ENCODE results near the gene PTGFRN.

The PTGFRN gene

DNA sequence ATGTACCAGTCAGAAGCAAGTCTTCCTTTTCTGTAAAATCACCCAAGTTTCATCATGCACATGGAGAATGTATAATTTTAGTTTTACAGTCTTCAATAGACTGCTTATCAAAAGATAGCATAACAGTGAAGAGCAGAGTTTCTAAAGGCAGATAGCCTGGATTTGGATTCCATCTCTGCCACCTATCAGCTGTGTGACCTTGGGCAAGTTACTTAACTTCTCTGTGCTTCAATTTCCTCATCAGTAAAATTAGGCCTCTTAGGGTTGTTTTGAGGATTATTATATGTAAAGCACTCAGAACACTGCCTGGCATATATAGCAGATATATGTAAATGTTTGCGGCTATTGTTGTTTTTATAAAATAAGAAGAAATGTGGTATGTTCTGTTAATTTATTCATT is 38.9 kb downstream of the PTGFRN start:
- in situ Hi-C loops (cut with MboI; ENCODE audit: low sequenced_read_pairs), result no loop called here
- no peaks in the 10 kb centered on the region for H3K27me3 ChIP-seq (ENCODE audit: low read depth)
- no peak overlapping the region for H3K4me3 ChIP-seq
- peaks cover 23% of the 10 kb centered on the region for H3K36me3 ChIP-seq (replicated peaks)
- DNase-seq (ENCODE audit: low spot score in 2 of 2), result no peak
- peaks cover 58% of the 10 kb centered on the region for H3K4me1 ChIP-seq
- no peaks in the 10 kb centered on the region for H3K9me3 ChIP-seq

DNA sequence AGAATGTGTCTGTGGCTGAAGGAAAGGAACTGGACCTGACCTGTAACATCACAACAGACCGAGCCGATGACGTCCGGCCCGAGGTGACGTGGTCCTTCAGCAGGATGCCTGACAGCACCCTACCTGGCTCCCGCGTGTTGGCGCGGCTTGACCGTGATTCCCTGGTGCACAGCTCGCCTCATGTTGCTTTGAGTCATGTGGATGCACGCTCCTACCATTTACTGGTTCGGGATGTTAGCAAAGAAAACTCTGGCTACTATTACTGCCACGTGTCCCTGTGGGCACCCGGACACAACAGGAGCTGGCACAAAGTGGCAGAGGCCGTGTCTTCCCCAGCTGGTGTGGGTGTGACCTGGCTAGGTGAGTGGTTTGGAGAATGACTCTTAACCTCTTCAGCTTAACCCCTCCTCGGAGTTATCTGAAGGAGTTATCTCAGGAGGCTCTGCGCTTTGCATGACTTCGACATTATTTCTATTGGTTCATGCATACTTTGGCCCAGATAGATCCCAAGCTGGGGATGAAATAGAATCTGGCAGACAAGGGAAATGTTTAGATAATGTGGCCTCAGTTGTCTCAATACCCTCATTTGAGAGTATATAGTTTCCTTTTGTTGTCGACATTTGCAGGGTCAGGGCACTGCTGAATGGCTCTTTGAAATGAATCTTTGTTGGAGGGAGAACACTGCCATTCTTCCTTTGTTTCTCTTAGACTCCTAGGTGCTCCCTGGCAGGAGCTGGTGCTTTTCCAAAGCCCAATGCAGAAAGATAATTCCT is 39.7 kb downstream of the PTGFRN start:
- H3K4me3 ChIP-seq, result no peak overlapping the region
- DNase-seq (ENCODE audit: low spot score in 2 of 2), result peak; percentile 48 to 92
- in situ Hi-C loops (cut with MboI; ENCODE audit: low sequenced_read_pairs), result no loop called here

DNA sequence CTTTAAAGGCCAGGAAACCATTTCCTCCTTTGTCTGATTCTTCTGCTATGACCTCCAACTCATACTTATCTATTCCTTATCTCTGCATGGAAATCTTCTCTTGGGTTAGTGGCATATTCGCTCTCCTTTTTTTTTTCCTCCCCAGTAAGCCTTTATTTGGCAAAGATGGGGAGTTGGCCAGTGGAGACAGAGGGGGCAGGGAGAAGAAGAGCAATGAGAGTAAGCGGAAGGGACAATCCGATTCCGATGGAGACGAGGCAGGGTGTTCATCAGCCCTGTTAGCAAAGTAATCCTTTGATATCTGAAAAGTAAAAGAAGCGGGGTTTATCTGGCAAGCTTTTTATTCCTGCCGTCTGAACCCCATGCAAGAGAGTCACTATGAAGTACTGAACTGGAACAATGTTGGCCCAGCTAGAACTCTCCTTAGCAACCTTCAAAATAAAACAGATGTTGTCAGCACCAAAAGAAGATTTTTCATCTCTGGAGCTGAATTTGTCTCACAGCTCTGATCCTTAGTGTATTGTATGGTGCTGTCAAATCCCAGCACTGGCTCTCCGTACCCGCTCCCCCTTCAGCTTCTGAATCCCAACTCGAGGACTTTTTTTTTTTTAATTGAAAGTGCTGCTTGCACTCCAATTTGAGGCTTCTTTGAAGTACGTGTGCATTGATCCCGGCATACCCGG is 40.9 kb downstream of the PTGFRN start:
- no peaks in the 10 kb centered on the region for H3K9me3 ChIP-seq
- no peak overlapping the region for H3K4me3 ChIP-seq
- H3K4me1 ChIP-seq, result peaks cover 73% of the 10 kb centered on the region
- in situ Hi-C loops (cut with MboI; ENCODE audit: low sequenced_read_pairs), result no loop called here
- DNase-seq (ENCODE audit: low spot score in 2 of 2), result no peak
- H3K36me3 ChIP-seq (replicated peaks), result peaks cover 21% of the 10 kb centered on the region
- no peaks in the 10 kb centered on the region for H3K27me3 ChIP-seq (ENCODE audit: low read depth)

More for the DNA sequence above, 39.7 kb downstream of the PTGFRN start:
- Histone ChIP-seq H3K27me3 (ENCODE audit: low read depth) (no peaks in the 10 kb centered on the region), H3K36me3 (replicated peaks) (peaks cover 22% of the 10 kb centered on the region), H3K4me1 (peaks cover 65% of the 10 kb centered on the region), H3K9me3 (no peaks in the 10 kb centered on the region)

DNA sequence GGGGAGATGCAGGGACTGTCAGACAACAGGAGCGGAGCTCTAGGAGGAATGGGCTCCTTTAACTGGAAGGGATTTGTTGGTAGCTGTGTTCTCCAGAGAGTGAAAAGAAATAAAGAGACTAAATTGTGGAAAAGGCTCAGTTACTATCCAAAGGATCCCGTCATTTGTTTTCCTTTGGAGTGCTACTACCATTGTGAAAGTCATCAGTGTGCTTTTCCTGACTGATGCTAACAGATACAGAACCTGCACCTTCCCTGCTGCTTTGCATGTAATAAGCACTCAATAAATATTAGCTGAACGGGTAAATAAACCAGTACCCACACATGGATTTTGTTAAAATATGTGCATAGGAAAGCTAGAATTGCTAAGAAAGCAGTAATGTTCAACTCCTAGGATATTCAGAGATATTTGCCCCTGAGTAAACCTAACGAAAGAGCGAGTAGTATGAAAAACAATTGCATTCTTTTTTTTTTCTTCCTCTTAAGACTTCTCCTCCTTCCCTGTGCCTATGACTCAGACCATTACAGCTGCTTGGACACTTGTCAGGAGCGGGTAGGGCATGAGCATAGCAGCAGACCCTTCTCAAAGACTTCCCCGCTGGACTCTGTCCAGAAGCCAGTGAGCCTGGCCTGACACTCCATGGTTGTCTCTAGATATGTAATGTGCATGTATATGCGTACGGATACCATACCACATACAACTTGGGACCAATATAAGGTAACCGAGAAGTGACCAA is 41.7 kb downstream of the PTGFRN start:
- Histone ChIP-seq H3K9me3 (no peaks in the 10 kb centered on the region), H3K4me3 (no peak overlapping the region), H3K4me1 (peaks cover 73% of the 10 kb centered on the region), H3K36me3 (replicated peaks) (peaks cover 14% of the 10 kb centered on the region), H3K27me3 (ENCODE audit: low read depth) (no peaks in the 10 kb centered on the region)
- DNase-seq (ENCODE audit: low spot score in 2 of 2), result no peak
- in situ Hi-C loops (cut with MboI; ENCODE audit: low sequenced_read_pairs), result no loop called here

DNA sequence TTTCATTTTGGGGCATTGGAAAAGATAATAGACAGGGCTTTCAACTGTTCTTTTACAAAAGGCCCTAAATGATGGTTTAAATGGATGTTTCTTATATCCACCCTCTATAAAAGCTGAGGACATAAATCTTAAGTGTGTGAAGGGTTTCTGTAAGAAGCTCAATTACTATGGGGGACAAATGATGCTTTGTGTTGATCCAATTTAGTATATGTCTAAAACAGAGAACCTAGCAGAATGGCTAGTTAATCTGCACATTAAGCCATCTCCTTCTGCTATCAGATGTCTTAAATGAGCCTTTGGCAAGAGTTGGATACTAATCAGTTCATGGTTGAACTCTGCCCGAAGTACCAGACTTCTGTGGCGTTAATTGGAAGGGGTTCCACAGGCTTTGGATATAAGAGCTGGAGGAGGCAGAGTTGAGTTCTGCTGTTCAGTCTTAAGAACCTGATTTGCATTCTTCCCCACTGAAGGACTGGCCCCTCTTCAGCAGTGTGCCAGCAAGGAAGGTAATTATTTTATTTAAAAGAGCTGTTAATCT is 43.1 kb downstream of the PTGFRN start:
- peak; percentile 47 to 85 for DNase-seq (ENCODE audit: low spot score in 2 of 2)
- no peaks in the 10 kb centered on the region for H3K9me3 ChIP-seq
- peaks cover 8% of the 10 kb centered on the region for H3K36me3 ChIP-seq (replicated peaks)
- H3K4me1 ChIP-seq, result peaks cover 61% of the 10 kb centered on the region
- in situ Hi-C loops (cut with MboI; ENCODE audit: low sequenced_read_pairs), result no loop called here
- no peak overlapping the region for H3K4me3 ChIP-seq
- H3K27me3 ChIP-seq (ENCODE audit: low read depth), result no peaks in the 10 kb centered on the region

DNA sequence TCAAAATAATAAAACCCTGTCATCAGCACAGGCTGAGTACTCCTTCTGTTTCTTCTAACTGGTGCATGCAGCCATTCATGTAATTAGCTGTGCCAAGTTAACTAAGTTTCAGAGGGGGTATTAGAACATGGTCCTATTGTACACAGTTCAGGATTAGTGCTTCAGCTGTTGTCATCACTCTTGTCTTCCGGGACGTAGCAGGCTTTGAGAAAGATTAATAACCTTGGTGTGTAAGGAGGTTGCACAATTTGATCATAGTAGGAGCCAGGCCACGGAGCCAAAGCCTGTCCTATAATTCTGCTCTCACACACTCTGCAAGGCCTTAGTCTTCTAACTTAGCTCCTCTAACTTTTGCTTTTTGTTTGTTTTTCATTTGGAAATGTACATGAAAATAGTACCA is 44.7 kb downstream of the PTGFRN start:
- Histone ChIP-seq H3K36me3 (replicated peaks) (peaks cover 13% of the 10 kb centered on the region), H3K9me3 (no peaks in the 10 kb centered on the region), H3K4me3 (no peak overlapping the region), H3K27me3 (ENCODE audit: low read depth) (no peaks in the 10 kb centered on the region), H3K4me1 (peaks cover 45% of the 10 kb centered on the region)
- peak; percentile 66 to 78 for DNase-seq (ENCODE audit: low spot score in 2 of 2)
- in situ Hi-C loops (cut with MboI; ENCODE audit: low sequenced_read_pairs), result no loop called here

DNA sequence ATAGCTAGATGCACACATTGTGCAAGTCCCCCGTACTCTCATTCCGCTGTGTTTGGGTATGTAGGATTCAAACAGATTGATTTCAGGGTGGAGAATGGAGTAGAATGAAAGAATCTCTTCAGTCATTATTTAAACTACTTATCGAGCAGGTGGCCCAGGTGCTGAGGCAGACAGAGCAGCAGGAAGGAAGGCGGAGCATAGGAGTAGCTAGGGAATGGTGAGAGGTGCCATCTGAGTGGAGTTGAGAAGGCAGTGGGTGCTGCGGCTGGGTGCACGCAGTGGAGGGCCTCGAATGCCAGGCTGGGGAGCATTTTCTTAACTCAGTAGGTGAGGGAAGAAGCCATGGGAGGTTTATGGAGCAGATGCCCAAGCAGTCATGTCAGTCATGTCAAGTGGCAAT is 46.7 kb downstream of the PTGFRN start:
- in situ Hi-C loops (cut with MboI; ENCODE audit: low sequenced_read_pairs), result no loop called here
- no peaks in the 10 kb centered on the region for H3K9me3 ChIP-seq
- H3K27me3 ChIP-seq (ENCODE audit: low read depth), result no peaks in the 10 kb centered on the region
- H3K4me3 ChIP-seq, result no peak overlapping the region
- DNase-seq (ENCODE audit: low spot score in 2 of 2), result no peak
- H3K4me1 ChIP-seq, result peaks cover 32% of the 10 kb centered on the region
- peaks cover 18% of the 10 kb centered on the region for H3K36me3 ChIP-seq (replicated peaks)

DNA sequence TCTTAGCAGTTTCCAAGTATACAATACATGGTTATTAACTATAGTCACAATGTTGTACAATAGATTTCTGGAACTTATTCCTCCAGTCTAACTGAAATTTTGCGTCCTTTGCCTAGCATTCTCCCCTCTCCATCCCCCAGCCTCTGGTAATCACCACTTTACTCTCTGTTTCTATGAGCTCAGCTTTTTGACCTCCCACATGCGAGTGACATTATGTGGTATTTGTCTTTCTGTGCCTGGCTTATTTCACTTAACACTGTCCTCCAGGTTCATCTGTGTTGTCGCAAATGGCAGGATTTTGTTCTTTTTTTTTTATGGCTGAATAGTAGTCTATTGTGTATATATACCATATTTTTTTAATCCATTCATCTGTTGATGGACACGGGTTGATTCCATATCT is 47.9 kb downstream of the PTGFRN start:
- H3K27me3 ChIP-seq (ENCODE audit: low read depth), result no peaks in the 10 kb centered on the region
- no peak for DNase-seq (ENCODE audit: low spot score in 2 of 2)
- peaks cover 23% of the 10 kb centered on the region for H3K36me3 ChIP-seq (replicated peaks)
- H3K4me1 ChIP-seq, result peaks cover 23% of the 10 kb centered on the region
- H3K4me3 ChIP-seq, result no peak overlapping the region
- in situ Hi-C loops (cut with MboI; ENCODE audit: low sequenced_read_pairs), result no loop called here
- H3K9me3 ChIP-seq, result no peaks in the 10 kb centered on the region

DNA sequence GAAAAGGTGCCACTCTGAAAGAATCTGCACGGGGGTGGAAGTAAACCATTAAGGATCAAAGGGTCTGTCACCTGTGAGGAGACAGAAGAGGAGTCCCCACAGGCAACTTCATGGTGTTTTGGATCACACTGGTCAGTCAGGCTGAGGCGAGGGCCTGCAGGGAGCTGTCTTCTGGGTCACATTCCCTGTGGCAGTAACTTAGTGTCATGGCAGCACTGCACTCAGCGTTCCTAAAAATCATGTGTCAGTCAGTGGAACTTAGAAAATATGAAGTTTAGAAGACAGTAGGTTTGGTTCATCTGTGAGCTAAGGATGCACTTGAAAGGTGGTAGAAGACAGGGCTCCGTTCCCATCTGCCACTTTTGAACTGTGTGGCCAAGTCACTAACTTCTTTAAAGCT is 48.4 kb downstream of the PTGFRN start:
- in situ Hi-C loops (cut with MboI; ENCODE audit: low sequenced_read_pairs), result no loop called here
- no peaks in the 10 kb centered on the region for H3K27me3 ChIP-seq (ENCODE audit: low read depth)
- H3K4me3 ChIP-seq, result no peak overlapping the region
- H3K4me1 ChIP-seq, result peaks cover 20% of the 10 kb centered on the region
- peaks cover 28% of the 10 kb centered on the region for H3K36me3 ChIP-seq (replicated peaks)
- no peaks in the 10 kb centered on the region for H3K9me3 ChIP-seq
- DNase-seq (ENCODE audit: low spot score in 2 of 2), result no peak

DNA sequence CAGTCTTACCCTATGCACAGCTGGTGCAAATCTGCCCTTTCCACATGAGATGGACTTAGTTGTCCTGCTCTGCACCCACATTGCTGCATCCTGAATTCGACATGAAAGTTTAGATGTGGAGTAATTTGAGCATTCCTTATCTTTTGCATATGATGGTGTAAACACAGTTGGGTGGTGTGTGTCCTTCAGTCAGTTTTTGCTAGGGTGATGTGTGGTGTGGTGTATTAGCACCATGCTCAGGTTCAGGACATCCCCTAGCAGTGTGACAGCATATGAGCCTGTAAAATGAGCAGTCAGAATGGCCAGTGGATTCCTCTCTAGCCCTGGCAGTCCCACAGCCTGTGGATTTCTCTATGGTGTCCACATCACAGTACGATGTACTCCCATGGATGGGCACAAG is 49.3 kb downstream of the PTGFRN start:
- Histone ChIP-seq H3K9me3 (no peaks in the 10 kb centered on the region), H3K36me3 (replicated peaks) (peaks cover 30% of the 10 kb centered on the region), H3K27me3 (ENCODE audit: low read depth) (no peaks in the 10 kb centered on the region), H3K4me1 (peaks cover 11% of the 10 kb centered on the region), H3K4me3 (no peak overlapping the region)
- in situ Hi-C loops (cut with MboI; ENCODE audit: low sequenced_read_pairs), result no loop called here
- no peak for DNase-seq (ENCODE audit: low spot score in 2 of 2)

DNA sequence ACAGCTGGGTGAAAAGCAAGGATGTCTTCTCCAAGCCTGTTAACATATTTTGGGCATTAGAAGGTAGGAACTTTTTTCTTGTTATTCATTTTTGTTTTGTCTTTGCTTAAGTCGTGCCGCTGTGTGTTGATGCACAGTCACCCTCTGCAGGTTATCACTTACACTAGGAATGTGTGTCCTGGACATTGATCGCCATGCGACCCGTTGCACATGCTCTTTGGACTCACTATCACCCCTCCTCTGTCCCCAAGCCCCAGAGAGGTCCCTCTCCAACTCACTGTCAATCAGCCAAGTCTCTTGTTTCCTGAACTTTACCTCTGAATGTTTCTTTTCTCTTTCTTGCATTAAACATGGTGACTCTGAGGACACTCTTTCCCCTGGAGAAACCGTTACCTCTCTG is 51.9 kb downstream of the PTGFRN start:
- H3K36me3 ChIP-seq (replicated peaks), result peaks cover 44% of the 10 kb centered on the region
- in situ Hi-C loops (cut with MboI; ENCODE audit: low sequenced_read_pairs), result no loop called here
- no peak for DNase-seq (ENCODE audit: low spot score in 2 of 2)
- no peaks in the 10 kb centered on the region for H3K4me1 ChIP-seq
- no peak overlapping the region for H3K4me3 ChIP-seq
- no peaks in the 10 kb centered on the region for H3K27me3 ChIP-seq (ENCODE audit: low read depth)
- no peaks in the 10 kb centered on the region for H3K9me3 ChIP-seq

DNA sequence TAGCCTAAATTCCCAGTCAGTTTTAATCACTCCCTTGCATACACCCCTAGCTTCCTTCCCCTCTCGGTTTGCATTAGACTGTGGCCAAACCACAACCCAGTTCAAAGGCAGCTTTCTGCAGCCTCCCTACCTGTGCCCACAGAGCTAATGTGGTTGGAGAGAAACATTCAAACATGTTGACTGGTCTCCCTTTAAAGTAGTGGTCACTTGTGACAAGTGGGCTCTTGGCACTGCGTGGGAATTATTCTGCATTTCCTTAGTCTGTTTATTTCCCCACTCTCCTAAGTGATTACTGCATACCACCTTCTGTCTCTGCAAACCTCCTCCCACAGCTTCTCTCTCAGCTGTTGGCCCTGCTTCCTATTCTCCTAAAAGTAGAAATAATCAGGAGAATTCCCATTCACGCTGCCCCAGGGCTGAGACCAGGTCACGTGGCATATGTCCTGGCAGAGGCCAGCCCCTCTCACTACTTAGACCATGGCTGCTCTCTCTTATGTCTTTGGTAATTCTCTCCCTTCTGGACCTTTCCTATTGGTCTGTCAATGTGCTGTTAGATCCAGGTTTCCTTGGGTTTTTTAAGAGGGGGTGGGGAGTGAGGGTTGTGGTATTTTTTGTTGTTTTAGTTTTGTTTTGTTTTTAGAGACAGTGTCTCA is 53.4 kb downstream of the PTGFRN start:
- no peaks in the 10 kb centered on the region for H3K9me3 ChIP-seq
- DNase-seq (ENCODE audit: low spot score in 2 of 2), result no peak
- H3K4me3 ChIP-seq, result no peak overlapping the region
- H3K27me3 ChIP-seq (ENCODE audit: low read depth), result no peaks in the 10 kb centered on the region
- H3K36me3 ChIP-seq (replicated peaks), result peaks cover 45% of the 10 kb centered on the region
- H3K4me1 ChIP-seq, result no peaks in the 10 kb centered on the region
- in situ Hi-C loops (cut with MboI; ENCODE audit: low sequenced_read_pairs), result no loop called here

DNA sequence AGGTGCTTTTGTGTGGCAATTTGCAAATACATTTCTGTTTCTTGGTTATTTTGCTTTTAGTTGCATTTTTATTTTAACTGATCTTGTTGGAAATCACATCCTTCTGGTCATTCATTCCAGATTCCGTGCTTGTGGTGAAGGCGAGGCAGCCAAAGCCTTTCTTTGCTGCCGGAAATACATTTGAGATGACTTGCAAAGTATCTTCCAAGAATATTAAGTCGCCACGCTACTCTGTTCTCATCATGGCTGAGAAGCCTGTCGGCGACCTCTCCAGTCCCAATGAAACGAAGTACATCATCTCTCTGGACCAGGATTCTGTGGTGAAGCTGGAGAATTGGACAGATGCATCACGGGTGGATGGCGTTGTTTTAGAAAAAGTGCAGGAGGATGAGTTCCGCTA is 57.1 kb downstream of the PTGFRN start:
- Histone ChIP-seq H3K36me3 (replicated peaks) (peaks cover 32% of the 10 kb centered on the region), H3K27me3 (ENCODE audit: low read depth) (no peaks in the 10 kb centered on the region), H3K9me3 (no peaks in the 10 kb centered on the region), H3K4me3 (no peak overlapping the region), H3K4me1 (peaks cover 3% of the 10 kb centered on the region; the same call in 1 of the 2 replicates)
- DNase-seq (ENCODE audit: low spot score in 2 of 2), result no peak
- in situ Hi-C loops (cut with MboI; ENCODE audit: low sequenced_read_pairs), result no loop called here

Measured in HAP-1 (cell line).